Brain microvascular endothelial cell (primary cell): ENCODE measurements around the gene MXRA8.
"Not testable (repeated sequence)": the region's sequence is repeated elsewhere in the genome, so short reads cannot be mapped to it uniquely, and the experiment has no call there.

Experiments used
- DNase-seq: peaks from one replicate; pipeline ENCODE4 v3.0.0-alpha.2; 2020
- H3K27ac ChIP-seq: fragments of 250-450 bp; sonication (Bioruptor Pico); 2 replicates; pipeline ENCODE4 v1.5.1; 2020; ENCODE audit warnings: mild to moderate bottlenecking, moderate library complexity
- H3K27me3 ChIP-seq: fragments of 250-450 bp; sonication (Bioruptor Pico); replicated peaks from 2 replicates; pipeline ENCODE4 v1.5.1; 2020; ENCODE audit warnings: mild to moderate bottlenecking
- H3K36me3 ChIP-seq: fragments of 250-450 bp; sonication (Bioruptor Pico); replicated peaks from 2 replicates; pipeline ENCODE4 v1.5.1; 2020; ENCODE audit warnings: mild to moderate bottlenecking
- H3K4me3 ChIP-seq: 2 replicates; pipeline ENCODE4 v1.5.1; 2011; ENCODE audit warnings: low read depth, mild to moderate bottlenecking, control low read depth, low read length, moderate library complexity
- CTCF ChIP-seq: IDR thresholded peaks from 2 replicates; pipeline ENCODE4 v1.5.1; 2011; ENCODE audit warnings: low read depth, mild to moderate bottlenecking, moderate library complexity, low read length, control low read depth, inconsistent platforms; ENCODE audit errors: missing control alignments
- in situ Hi-C: cut with HindIII; loops from 2 replicates; pipeline ENCODE4 v1.10.0; 2017; ENCODE audit warnings: low sequenced_read_pairs, low pct_ligation_motif_present

MXRA8 gene

DNA sequence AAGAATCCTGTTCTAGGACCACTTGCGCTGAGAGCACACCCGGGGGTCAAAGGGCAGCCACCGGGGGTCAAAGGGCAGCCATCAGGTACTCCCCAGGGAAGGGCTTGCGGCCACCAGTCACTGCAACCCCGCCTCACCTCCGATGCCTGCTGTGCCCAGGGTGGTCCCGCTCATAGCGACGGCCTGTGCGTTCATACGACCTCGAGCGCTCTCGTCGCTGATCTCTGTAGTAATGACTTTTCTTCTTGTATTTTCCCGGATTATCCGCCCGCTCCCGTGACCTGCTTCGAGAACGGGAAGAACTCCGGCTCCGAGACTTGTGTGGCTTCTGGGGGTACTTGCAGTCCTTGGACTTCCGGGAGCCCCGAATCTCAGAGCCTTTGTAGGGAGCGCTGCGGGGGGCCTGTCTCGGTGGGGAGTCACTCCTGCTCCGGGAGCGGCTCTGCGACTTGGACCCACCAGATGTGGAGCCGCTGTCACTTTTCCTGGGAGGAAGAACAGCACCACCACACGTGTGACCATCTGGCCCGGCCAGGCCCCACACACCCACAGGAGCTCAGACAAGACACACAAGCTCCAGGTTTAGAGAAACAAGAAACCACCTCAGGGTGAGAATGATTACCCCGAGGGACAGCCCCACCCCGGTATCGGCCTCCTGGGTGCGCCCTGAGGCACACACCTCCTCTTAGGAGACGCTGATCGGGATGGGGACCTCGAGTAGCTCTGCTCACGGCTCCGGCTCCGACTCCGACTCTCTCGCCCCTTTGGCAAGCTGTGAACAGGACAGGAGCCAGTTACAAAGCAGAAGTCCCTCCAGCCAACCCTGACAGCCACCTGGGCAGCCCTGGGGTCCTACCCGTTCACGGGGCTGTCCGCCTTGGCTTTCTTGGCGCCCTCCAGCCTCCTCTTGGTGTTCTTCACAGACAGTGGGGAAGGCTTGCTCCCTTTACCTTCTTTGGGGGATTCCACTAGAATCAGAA, 29.0 kb upstream of the MXRA8 start:
- H3K27ac ChIP-seq, result no peak overlapping the region
- H3K27me3 ChIP-seq, result no peaks in the 10 kb centered on the region
- no peak for DNase-seq
- no peak overlapping the region for H3K4me3 ChIP-seq
- in situ Hi-C loops, result no loop called here
- no peak for TF ChIP-seq CTCF
- H3K36me3 ChIP-seq, result peaks cover 69% of the 10 kb centered on the region

DNA sequence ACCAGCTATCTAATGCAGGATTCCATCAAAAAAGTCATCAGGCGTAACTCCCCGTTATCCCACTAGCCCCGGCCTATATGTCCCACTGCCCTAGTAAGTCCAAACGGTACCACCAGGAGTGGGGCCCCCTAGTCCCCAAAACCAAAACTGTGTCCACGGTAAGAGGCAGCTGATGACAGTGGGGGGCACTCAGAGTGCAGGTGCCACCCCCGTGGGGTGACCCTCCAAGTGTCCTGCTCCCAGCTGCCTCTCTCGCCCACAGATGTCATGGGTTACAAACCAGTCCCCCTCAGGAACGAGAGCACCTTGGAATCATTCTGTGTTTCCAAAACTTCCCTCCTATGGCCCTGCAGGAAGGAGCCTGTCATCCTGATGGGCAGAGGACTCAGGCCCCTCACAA, 27.6 kb upstream of the MXRA8 start:
- DNase-seq, result no peak
- TF ChIP-seq CTCF, result no peak
- in situ Hi-C loops, result no loop called here

GRCh38 chr1:1385339-1385738, 27.0 kb upstream of the MXRA8 start:
- in situ Hi-C loops, H3K27me3 ChIP-seq, H3K4me3 ChIP-seq, H3K27ac ChIP-seq, DNase-seq: not testable (repeated sequence)
- H3K36me3 ChIP-seq, result peaks cover 55% of the 10 kb centered on the region

More for the DNA sequence above, 27.6 kb upstream of the MXRA8 start:
- H3K27me3 ChIP-seq, result no peaks in the 10 kb centered on the region
- H3K27ac ChIP-seq, result no peak overlapping the region
- no peak overlapping the region for H3K4me3 ChIP-seq
- H3K36me3 ChIP-seq, result peaks cover 61% of the 10 kb centered on the region

DNA sequence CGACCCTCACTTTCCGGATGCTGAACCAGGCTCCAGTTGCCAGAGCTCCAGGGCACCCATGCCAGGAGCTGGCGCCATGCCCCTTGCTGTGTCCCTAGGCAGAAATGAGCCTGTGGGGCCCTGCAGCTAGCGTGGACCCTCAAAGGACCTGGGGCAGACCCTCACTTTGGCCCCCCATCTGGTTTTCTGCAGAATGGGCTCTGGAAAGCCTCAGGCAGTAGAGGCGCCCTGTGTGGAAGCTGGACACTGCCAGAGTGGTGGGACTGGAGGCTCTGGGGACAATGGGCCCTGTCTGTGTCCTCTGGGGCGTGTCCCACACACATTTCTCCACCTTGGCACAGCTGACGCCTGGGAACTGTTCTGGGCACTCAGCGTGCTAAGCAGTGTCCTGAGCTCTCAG, 22.9 kb upstream of the MXRA8 start:
- in situ Hi-C loops, result no loop called here
- no peaks in the 10 kb centered on the region for H3K27me3 ChIP-seq

DNA sequence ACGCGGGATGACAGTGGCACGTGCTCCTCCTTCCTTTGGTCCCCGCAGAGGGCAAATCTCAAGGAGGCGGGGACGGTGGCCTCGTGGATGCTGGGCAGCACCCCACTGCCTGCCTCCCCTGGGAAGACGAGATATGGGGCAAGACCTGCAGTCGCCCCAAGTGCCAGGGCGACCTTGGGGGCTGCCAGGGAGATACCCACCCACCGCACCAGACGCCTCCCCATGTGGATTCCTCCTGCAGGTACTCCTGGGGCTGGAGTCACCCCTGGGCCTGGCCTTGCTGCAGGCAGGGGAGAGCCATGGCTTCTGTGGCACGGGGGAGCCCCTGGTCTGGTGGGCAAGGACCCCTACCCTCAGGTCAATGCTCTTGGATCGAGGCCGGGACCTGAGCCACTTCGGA, 22.5 kb upstream of the MXRA8 start:
- DNase-seq, result no peak
- peaks cover 10% of the 10 kb centered on the region for H3K36me3 ChIP-seq
- no peak overlapping the region for H3K27ac ChIP-seq
- in situ Hi-C loops, result no loop called here
- no peak for TF ChIP-seq CTCF
- no peaks in the 10 kb centered on the region for H3K27me3 ChIP-seq
- no peak overlapping the region for H3K4me3 ChIP-seq

More for the DNA sequence above, 22.9 kb upstream of the MXRA8 start:
- TF ChIP-seq CTCF, result no peak
- Histone ChIP-seq H3K36me3 (peaks cover 14% of the 10 kb centered on the region), H3K27ac (no peak overlapping the region), H3K4me3 (no peak overlapping the region)
- DNase-seq, result no peak

DNA sequence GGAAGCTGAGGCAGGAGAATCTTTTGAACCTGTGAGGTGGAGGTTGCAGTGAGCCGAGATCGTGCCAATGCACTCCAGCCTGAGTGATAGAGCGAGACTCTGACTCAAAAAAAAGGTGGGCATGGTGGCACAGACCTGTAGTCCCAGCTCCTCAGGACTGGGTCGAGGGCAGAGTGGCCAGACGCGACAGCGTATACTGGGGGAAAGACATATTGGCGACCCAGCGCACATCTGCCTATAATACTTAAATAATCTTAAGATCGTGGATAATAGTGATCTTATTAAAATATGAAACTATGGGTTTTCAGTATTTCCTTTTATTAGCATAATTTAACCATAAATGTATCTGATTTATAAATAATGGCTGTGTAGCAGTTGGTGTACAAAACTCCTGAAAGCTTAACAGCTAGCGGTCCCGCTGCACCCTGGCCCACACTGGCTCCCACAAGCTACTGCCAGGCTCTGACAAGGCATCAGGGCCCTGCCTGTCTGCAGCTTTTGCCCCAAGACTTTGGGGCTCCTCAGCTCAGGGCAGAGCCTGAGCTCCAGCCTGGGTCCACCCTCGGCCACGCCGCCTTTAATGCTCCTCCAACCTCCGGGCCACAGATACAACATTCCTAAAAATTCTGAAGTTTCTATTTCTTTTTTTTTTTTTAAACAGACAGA, 19.3 kb upstream of the MXRA8 start:
- Histone ChIP-seq H3K36me3 (peaks cover 15% of the 10 kb centered on the region), H3K4me3 (no peak overlapping the region), H3K27ac (no peak overlapping the region), H3K27me3 (no peaks in the 10 kb centered on the region)
- no peak for TF ChIP-seq CTCF
- in situ Hi-C loops, result no loop called here
- no peak for DNase-seq
